ENCODE results near the gene C14orf119. TPM values are rescaled to one million over a fixed set of nuclear protein-coding genes. Genes with fewer than 3 reads are reported as not detected.

C14orf119 gene
- total and polyA plus RNA-seq, 3 donors from 2014 or later, result 17.7 to 60.8 (median 26.9) TPM

DNA sequence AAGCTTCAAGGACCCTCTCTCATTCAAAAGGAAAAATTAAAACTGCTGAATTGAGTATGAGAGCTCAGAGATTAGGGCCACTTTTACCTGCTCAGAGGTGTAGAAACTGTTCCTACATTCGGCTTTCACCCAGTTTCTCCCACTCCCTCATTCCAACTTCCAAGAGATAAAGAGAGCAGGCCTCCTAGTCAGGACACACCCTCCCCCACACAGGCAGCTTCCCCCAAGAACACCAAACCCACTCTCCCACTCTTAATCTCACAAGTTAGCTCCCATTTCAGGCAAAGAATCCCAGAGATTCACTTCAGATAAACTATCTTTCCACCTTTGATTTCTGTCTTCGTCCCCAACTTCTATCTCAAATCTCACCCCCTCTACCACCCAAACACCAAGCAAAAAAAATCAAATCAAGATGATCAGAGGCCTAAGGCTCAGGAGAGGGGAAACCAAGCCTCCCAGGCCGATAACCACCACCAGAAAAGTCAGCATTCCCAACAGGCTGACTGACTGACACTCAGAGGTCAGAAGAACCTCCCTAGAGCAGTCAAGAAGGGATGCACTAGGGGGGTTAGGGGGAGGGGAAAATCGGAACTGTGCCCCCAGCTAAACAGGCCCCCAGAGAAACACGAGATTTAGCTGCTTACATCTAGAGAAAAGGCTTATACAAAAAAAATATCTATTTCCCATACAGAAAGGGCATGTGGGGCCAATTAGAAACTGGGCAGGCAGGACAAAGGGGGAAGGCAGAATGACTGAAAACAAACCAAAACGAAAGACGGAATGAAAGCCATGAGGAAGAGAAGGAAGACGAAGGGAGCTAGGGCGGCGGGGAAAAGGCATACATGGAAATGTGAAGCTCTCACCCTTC, 24.8 kb upstream of the C14orf119 start:
- Histone ChIP-seq H3K27me3 (no peaks in the 10 kb centered on the region), H3K9me3 (no peaks in the 10 kb centered on the region), H3K27ac (peak overlapping the region; percentile 77 to 82), H3K4me3 (peak overlapping the region; percentile 53 to 68), H3K36me3 (ENCODE audit: low read depth, missing control alignments) (no peaks in the 10 kb centered on the region), H3K4me1 (peaks cover 36% of the 10 kb centered on the region)
- intact Hi-C loops (cut with DNase I; ENCODE audit: low total_unique reads), result no loop called here
- DNase-seq, result no peak
- no peak for TF ChIP-seq POLR2A (IDR thresholded peaks at IDR 0.05)
- TF ChIP-seq, protein P1, sequence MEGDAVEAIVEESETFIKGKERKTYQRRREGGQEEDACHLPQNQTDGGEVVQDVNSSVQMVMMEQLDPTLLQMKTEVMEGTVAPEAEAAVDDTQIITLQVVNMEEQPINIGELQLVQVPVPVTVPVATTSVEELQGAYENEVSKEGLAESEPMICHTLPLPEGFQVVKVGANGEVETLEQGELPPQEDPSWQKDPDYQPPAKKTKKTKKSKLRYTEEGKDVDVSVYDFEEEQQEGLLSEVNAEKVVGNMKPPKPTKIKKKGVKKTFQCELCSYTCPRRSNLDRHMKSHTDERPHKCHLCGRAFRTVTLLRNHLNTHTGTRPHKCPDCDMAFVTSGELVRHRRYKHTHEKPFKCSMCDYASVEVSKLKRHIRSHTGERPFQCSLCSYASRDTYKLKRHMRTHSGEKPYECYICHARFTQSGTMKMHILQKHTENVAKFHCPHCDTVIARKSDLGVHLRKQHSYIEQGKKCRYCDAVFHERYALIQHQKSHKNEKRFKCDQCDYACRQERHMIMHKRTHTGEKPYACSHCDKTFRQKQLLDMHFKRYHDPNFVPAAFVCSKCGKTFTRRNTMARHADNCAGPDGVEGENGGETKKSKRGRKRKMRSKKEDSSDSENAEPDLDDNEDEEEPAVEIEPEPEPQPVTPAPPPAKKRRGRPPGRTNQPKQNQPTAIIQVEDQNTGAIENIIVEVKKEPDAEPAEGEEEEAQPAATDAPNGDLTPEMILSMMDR (IDR thresholded peaks at IDR 0.05), result no peak
- 31 to 37% methylated on average over 10 of the region's 10 CpGs for WGBS, 2 donors

DNA sequence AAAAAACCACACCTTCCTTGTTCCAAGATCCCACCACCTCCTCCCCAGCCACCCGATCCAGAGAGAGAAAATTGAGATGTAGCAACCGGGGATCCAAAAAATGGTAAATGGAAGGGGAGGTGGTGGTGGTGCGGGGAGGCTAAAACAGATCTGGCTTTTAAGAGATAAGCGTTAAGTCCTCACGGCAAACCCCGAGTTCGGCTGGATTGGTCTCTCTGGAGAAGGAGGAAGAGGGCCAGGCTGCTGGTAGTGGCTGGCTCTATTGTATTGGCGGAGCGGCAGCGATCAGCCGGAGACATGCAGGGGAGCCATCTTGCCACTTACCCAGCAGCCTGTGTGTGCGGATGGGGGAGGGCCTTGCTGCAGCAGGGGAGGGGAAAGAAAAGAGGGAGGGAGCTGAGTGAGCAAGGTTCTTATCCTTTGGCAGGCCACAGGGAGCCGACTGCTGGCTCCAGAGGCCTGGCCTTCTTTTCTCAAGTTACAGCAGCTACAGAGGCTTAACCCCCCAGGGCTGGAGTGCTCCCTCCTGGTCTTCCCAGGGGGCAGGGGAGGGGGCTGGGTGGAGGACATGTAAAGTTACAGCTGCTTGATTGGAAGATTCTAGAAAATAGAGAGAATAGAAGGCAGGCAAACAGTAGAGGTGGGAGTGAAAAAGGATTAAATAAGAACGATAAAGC, 23.9 kb upstream of the C14orf119 start:
- intact Hi-C loops (cut with DNase I; ENCODE audit: low total_unique reads), result no loop called here
- Histone ChIP-seq H3K4me1 (peaks cover 36% of the 10 kb centered on the region), H3K27ac (peak overlapping the region; percentile 77 to 82), H3K9me3 (no peaks in the 10 kb centered on the region), H3K36me3 (ENCODE audit: low read depth, missing control alignments) (no peaks in the 10 kb centered on the region), H3K4me3 (peak overlapping the region; percentile 53 to 68), H3K27me3 (no peaks in the 10 kb centered on the region)
- DNase-seq, result peak; percentile 92
- 16 to 41% methylated on average over 14 of the region's 14 CpGs for WGBS, 2 donors
- no peak for TF ChIP-seq POLR2A (IDR thresholded peaks at IDR 0.05)
- TF ChIP-seq, protein P1 (IDR thresholded peaks at IDR 0.05), result no peak

DNA sequence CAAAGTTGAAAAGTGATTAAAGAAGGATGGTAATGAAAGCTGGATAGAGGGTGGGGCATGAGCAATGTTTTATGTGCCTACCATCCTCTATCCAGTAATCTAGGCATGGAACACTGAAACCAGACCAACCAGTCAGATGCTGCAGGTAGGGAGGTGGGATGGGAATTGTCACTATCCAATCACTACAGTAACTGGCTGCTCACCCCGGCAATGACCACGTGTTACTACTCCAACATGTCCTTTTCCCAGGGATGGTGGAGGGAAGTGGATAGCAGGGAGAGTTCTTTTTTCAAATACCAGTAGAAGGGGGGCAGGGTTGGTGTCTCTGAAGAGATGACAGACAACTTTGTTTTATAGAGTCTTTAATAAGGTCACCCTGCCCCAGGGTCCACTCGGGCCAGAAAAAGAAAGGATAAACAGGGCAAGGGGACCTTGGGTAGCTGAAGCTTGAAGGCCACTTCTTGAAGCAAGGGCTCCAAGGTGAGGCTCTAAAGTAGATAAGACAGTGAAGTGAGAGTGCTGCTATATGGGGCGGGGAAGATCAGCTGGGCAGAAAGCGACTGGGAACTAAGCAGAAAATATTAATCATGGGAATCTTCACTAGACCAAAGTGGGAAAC, 23.3 kb upstream of the C14orf119 start:
- 54 to 60% methylated on average over 5 of the region's 5 CpGs for WGBS, 2 donors
- Histone ChIP-seq H3K4me3 (peak overlapping the region in 1 of 2 donors; percentile 68), H3K27me3 (no peaks in the 10 kb centered on the region), H3K36me3 (ENCODE audit: low read depth, missing control alignments) (no peaks in the 10 kb centered on the region), H3K4me1 (peaks cover 36% of the 10 kb centered on the region), H3K9me3 (no peaks in the 10 kb centered on the region), H3K27ac (peak overlapping the region; percentile 77 to 82)
- TF ChIP-seq, protein P1 (IDR thresholded peaks at IDR 0.05), result no peak
- intact Hi-C loops (cut with DNase I; ENCODE audit: low total_unique reads), result no loop called here
- no peak for DNase-seq

DNA sequence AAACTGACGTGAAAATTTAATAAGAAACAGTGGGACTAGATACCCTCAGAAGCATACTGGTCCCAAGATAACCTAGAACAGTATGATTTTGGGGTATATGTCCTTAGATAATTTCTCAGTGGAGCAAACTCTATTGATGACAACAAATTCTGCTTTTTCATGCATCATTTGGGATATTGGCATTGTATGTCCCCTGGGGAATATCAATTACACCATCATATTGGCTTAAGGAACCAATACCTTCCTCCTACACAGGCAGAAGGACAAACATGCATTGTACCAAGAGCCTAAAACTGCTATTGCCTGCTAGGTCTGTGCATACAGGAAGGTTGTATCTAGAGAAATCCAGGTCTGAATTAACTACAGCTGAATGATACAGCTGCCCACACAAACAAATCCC, 20.4 kb upstream of the C14orf119 start:
- H3K27ac ChIP-seq, result no peak overlapping the region
- 95% methylated on average over 1 of the region's 1 CpG for WGBS, 2 donors
- intact Hi-C loops (cut with DNase I; ENCODE audit: low total_unique reads), result no loop called here
- no peak overlapping the region for H3K4me3 ChIP-seq
- no peaks in the 10 kb centered on the region for H3K9me3 ChIP-seq
- H3K36me3 ChIP-seq (ENCODE audit: low read depth, missing control alignments), result no peaks in the 10 kb centered on the region
- no peak for DNase-seq
- H3K4me1 ChIP-seq, result peaks cover 20% of the 10 kb centered on the region
- TF ChIP-seq POLR2A (IDR thresholded peaks at IDR 0.05), result no peak
- TF ChIP-seq, protein P1 (IDR thresholded peaks at IDR 0.05), result no peak
- no peaks in the 10 kb centered on the region for H3K27me3 ChIP-seq
